HG03439 (cell line): Measurements from ENCODE around the gene THADA.
A peak's percentile ranks its signal among the peaks of the same experiment; 100 is the strongest.
"Not testable (repeated sequence)": the region's sequence is repeated elsewhere in the genome, so short reads cannot be mapped to it uniquely, and the experiment has no call there.

ENCODE experiments used
- ATAC-seq: cut with Tn5 transposase; IDR thresholded peaks from one replicate; pipeline ENCODE4 v1.9.1; 2021; ENCODE audit warnings: mild to moderate bottlenecking, moderate library complexity; ENCODE audit not compliant: unreplicated experiment

Gene THADA

DNA sequence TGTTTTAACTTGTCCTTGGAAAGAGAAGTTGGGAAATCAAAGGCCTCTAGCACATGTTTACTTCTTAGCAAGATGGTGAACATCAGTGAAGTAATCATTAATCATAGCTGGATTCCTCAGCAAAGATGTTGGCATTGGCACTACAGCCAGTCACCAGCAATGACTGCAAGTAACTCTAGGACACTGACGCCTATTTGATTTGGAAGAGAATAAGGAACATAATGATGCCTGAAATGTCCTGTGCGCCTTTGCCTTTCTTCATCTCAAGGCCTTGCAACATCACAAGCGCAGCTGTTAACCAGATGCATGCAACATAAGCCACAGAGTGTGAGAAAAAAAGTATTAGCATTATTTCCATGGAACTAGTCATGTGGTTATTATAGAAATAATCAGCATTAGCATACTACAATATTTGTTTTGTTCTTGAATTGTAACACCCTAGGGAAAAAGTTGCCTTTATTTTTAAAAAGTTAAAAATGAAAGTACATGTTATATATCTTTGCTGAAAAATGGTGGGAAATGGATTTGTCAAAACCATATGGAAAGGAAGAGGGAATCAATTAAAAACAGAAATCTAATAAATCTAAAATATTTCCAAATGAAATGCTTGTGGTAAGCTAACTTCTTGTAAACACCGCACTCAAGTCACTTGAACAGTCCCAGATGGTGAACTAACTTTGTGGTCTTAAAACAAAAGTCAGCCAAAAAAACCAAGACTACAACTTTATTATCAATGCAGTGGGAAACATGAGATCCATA, 55.6 kb downstream of the THADA start:
- no peak for ATAC-seq

DNA sequence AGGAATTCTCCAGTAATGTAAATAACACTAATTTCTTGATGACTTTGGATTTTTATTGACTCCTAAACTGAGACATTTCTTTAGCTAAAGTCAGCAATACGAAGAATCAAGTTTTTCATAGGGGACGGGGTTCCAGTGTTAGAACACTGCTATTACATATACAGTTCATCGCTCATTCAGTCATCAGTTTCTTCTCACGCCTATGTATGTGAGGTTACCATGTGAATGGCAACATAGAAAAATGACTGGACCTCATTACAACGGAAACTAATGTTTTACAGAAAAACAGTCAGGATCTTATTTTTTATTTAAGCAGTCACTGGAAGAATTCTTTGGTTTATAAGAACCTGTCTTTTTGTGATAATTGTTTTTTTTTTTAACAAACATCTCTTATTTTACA, 56.4 kb downstream of the THADA start:
- no peak for ATAC-seq

DNA sequence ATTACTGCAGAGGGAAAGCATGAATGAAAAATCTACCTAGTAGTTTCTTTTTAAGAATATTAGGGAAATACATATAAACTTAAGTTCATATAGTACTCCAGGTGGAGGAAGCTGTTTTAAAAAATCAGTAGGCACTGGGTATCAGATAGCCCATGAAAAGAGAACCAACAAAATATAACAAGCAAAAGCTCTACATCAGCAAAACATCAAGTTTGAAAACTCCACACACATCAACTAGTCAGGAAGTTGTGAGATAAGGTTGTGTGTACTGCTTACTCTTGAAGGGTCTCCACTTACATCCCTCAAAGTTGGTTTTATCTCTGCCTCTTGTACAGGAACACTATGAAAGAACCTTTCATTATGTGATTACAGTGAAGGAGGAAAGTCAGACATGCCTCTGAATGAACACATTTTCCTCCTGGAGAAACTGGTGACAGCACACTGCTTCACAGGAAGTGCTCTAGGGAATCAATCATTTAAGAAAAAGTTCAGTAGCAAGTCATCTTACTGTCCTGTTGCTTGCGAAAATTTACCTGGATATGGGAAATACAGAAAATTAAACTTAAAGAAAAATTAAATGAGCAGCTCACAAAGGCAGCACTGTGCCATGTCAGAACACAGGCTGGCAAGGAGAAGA, 57.7 kb downstream of the THADA start:
- no peak for ATAC-seq

DNA sequence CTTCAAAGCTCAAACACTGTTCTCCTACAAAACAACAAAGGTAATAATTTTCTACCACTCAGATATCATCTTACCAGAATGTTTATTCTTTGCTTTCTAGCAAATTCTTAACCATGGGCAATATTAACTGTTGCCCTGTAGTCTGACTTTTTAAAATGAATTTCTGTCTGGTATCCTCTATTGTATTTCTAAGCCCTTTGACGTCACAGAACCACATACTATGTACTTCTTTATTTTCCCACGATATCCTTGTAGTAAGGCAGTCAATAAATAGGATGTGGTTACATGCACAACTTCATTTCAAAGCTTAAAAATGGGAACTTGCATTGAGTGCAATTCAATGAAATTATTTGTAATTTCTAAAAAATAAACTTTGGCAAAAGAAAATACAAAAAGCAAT, 58.7 kb downstream of the THADA start:
- ATAC-seq, result no peak

DNA sequence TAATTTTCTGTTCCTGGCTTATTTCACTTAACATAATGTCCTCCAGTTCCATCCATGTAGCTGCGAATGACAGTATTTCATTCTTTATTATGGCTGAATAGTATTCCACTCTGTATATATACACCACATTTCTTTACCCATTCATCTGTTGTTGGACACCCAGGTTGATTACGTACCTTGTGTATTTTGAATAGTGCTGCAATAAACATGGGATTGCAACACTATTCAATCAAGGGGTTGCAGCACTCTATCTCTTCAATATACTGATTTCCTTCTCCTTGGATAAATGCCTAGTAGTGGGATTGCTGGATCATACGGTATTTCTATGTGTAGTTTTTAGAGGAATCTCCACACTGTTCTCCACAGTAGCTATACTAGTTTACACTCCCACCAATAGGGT, 61.3 kb downstream of the THADA start:
- ATAC-seq, result no peak

- not testable (repeated sequence) for ATAC-seq
These were observed 63.3 kb downstream of the THADA start for GRCh38 chr2:43532572-43532971.

GRCh38 chr2:43531251-43531650, 64.6 kb downstream of the THADA start:
- no peak for ATAC-seq

DNA sequence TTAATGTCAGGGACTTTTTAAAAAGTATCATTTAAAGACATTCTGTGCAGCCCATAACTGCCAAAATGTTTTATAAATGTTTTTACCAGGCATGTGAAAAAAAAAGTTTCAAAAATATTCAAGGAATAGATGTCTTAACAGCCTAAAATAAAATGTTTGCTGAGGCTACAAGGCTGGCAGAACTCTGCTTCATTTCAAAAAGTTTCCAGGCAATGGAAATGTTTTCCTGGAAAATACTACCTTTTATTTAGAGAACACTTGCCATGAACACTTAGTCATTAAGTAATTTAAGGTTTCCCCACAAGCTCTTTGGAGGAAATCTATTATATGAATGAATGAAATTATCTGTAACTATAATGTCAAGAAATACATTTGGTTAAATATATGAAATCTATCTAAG, 68.8 kb downstream of the THADA start:
- ATAC-seq, result no peak

DNA sequence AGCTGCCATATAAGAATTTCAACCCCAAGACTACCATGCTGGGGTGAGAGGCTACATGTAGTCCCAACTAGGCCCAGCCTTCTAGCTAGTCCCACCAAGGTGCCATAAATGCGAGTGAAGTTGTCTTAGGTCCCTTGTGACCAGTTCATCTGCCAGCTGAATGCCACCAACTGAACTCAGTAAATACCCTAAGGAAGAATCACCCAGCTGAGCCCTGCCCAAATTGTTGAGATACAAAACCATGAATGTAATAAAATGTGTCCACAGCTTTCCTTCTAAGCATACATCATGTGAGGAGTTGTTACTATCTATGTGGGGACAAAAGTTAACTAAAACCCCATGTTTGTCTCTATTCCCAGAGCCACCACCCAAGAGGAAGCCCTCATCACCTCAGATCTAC, 70.3 kb downstream of the THADA start:
- no peak for ATAC-seq

- ATAC-seq, result no peak
These were observed 71.5 kb downstream of the THADA start for GRCh38 chr2:43524177-43524965.

DNA sequence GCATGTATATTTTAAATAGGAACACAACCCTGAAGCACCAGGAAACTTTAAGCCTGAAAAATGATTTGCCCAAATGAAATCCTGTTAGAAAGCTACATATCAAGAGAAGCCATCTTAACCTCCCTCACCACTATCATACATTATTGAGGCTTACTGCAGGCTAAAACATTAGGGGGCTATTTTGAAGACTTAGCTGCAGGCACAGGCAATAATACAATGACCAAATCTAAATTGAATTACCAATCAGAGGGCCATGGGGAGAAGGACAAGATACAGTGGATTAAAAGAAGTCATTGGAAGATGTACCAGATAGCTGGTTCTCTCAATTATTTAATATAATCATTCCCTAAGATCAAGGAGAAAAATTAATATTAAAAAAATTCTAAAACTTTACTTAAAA, 73.7 kb downstream of the THADA start:
- no peak for ATAC-seq

DNA sequence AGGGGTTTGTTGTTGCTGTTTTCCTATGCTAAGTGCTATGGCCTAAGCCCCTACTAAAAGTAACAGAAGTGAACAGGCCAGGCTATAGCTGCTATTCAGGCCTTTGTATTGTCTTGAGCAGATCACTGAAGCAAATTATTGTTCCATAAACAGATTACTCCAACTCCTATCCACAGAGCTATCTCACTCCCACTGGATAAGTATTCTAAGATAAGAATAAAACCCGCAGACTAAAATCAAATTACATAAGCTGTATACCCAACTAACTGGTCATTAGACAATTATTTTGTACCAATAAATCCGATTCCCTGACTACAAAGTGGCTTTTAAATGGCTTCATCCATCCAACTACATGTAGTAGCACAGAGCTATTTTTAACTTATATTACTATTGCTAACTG, 74.3 kb downstream of the THADA start:
- ATAC-seq, result no peak

DNA sequence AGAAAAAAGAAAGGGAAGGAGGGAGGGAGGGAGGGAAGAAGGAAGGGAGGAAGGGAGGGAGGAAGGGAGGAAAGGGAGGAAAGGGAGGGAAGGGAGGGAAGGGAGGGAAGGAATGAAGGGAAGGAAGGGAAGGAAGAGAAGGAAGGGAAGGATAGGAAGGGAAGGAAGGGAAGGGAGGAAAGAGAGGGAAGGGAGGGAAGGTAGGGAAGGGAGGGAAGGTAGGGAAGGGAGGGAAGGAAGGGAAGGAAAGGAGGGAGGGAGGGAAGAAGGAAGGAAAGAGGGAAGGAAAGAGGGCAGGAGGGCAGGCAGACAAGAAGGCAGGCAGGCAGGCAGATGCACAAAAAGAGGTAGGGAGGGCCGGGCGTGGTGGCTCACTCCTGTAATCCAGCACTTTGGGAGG, 74.9 kb downstream of the THADA start:
- ATAC-seq, result no peak

GRCh38 chr2:43519643-43520221, 76.1 kb downstream of the THADA start:
- ATAC-seq, result no peak

- ATAC-seq, result no peak
These were observed 77.1 kb downstream of the THADA start for GRCh38 chr2:43518718-43519117.

DNA sequence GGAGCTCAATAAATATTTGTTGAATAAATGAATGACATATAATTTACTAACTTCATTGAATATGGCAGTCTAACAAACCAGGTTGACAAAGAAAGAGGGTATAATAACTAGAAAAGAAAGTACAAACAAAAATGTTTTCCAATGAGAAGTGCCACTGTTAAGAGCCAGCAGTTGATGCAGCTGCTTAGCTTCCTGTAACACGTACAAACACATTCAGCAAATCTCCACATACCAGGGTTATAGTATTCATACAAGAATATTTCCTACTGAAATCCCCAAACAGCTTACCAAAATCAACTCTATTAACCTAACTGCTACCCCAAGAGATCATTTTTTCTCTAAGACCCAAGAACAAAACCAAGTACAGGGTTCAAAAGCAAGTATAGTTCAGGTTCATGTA, 77.7 kb downstream of the THADA start:
- no peak for ATAC-seq

DNA sequence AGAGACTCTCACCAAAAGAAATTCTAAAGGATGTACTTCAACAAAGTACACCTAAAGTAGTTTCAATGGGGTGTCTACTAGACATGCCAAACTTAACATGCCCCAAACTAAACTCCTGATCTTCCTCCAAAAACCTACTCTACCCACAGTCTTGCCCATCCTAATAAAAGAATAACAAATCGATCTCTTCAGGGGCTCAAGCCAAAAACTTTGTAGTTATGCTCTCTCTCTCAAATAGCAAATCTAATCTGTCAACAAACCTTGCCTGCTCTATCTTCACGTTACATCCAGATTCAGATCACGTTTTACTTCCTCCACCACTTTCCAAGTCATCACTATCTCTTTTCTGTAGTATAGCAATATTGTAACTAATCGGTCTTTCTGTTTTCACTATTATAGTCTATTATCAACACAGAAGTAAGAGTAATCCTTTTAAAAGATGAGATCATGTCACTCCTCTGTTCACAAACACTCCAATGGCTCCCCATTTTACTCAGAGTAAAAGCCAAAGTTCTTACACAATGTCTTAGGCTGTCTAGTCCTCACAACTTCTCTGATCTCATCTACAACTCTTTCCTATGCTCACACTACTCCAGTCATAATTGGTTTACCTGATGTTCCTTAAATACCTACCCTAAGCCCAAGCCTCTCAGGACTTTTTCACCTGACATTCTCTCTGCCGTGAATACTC, 79.9 kb downstream of the THADA start:
- no peak for ATAC-seq

GRCh38 chr2:43515248-43515647, 80.6 kb downstream of the THADA start:
- no peak for ATAC-seq

DNA sequence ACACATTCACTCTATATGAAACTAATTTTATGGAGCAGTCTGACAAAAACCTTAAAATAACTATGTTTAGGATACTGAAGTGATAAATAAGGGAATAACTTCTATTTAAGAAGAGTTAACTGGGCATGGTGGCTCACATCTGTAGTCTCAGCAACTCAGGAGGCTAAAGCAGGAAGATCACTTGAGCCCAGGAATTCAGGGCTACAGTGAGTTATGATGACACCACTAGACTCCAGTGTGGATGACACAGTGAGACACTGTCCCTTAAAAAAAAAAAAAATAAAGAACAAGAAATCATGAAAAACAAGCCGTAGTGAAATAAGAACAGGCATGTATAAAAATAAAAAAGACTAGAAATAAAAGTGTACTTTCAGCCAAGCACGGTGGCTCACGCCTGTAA, 82.0 kb downstream of the THADA start:
- no peak for ATAC-seq

DNA sequence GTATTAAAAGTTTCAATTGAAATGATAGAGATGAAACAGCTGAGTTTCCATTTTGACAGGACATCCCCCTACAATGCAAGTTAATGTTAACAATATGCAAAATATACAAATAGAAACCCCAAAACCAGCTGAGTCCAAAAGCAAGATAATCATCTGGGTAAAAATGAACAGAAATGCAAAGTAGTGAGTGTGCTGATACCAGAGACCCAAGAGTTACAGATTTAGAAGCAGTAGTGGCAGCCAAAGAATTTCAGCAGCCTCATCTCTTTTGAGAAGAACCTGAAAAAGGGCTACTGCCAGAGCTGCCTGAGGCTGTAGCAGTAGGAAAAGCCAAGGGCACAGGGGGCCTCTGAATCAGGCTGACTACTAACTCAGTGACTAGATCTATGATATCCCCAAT, 82.6 kb downstream of the THADA start:
- ATAC-seq, result peak; percentile 73

GRCh38 chr2:43511199-43511598, 84.6 kb downstream of the THADA start:
- no peak for ATAC-seq
